Activated T-cell treated with anti-CD3 and anti-CD28 coated beads, Interleukin-2, amount 50 U/mL, for 48 hours (primary cell): ENCODE data around the gene RPGRIP1L.

ENCODE experiments used
- DNase-seq, 2 experiments: peaks; one replicate each; pipeline ENCODE4 v3.0.0-alpha.2; 2020

The RPGRIP1L gene

DNA sequence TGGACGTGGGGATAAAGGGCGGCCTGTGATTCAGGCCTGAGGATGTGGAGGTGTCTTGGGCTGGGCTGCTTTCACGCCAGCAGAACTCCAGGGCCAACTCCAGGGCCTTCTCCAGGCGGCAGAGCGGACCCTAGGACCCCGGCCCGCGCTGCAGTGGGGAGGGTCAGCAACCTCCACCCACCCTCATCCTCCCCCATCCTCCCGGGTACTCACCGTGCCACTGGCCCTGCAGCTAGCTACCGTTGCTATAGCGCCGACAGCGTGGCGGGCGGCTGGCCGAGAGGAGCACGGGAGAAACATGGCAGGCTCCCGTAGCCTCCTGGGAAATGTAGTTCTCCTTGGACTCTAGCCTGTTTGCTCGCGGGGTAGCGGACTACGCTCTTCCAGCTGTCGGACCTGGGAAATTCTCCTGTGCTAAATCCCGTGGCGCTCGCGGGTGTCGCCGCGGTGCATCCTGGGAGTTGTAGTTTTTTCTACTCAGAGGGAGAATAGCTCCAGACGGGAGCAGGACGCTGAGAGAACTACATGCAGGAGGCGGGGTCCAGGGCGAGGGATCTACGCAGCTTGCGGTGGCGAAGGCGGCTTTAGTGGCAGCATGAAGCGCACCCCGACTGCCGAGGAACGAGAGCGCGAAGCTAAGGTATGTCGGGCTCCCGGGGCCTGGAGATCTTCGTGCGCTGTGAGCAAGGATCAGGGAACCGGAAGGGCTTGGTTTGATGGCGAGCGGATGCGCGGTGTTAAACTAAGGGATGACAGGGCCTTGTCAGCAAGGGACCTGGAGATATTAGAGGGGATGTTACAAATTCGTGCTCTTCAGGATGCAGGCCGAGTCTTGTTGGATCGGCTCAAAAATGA is at the start of gene RPGRIP1L, which contains the start of gene FTO:
Gene RPGRIP1L, minus strand, starts transcription at position 270 of the 855 bp plus-strand sequence. CDS start 3,136 bp downstream, outside the sequence.
Gene FTO, plus strand, starts transcription at position 567 of the 855 bp plus-strand sequence.
- peak; percentile 99 for DNase-seq

DNA sequence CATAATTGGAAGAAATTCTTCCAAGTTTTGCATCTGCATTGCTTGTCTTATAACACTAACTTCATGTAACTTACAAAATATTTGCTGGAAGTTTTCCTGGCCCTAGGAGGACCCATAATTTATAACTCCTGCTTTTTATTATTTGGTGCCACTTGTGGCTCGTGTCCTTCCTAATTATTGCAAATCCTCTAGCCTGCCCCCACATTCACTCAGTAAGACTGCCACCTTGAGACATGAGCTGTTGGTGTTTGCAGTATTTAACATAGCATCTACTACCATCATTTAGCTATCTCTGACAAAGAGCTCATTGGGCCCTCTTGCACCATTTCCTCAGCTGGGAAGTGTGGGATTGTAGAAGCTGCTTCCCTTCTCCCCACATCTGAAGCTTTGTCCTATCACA is 49.8 kb upstream of the RPGRIP1L start:
- DNase-seq = no peak

DNA sequence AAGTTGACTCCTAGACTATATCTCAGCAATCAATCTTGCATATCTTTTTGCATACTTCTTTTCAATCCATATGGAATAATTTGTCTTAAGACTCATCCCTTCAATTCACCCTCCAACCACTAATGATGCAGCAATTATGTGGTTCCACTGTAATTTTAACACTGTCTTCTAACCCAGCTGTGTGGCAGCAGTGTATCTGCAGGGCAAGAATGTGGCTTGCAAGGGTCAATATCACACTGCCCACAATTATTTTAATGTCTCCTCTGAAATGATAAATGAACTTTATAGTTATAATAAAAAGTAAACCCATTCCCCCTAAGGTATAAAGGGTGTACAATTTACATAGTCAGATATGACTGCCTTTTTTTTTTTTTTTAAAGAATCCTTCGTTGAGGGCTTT is 48.9 kb upstream of the RPGRIP1L start:
- no peak for DNase-seq

GRCh38 chr16:53745753-53746266 is 42.2 kb upstream of the RPGRIP1L start:
- no peak for DNase-seq

- no peak for DNase-seq
Measured at GRCh38 chr16:53745086-53745485, 41.4 kb upstream of the RPGRIP1L start.

DNA sequence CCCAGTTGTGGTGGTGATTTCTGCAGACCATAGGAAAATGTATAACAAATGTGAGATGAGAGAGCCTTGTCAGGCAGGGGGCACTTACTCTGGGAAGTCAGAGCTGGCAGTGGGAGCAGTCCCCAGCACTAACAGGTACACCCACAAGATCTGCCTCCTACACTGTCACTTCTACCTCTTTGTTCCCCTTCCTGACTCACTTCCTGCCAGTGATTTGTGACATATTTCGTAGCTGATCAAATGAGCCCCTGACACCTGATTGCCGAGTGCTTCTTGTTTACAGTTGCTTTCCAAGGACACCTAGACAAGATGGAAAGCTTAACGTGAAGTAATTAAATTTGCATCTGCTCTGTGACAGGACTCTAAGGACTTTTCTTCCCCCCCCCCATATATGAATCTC is 40.8 kb upstream of the RPGRIP1L start:
- peak in 1 of 2 experiments; percentile 32 for DNase-seq

DNA sequence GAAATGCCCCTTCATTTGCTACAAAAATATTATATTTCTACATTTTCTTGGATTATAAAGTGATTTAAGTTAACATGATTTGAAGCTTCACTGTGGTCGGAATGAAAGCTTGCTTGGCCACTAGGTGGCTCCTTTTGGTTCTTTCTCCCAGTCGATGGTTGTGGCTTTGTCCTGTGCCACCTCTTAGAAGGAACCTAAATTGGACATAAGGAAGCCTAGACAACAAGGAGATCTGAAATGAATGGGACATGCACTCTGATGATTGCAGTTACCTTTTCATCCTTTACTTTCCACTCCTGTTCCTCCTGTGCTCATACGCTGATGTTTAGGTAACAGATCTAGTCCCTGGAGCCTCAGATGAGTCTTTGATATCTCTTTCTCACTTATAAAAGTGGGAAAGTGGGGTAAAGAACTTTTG is 39.5 kb upstream of the RPGRIP1L start:
- DNase-seq = no peak

DNA sequence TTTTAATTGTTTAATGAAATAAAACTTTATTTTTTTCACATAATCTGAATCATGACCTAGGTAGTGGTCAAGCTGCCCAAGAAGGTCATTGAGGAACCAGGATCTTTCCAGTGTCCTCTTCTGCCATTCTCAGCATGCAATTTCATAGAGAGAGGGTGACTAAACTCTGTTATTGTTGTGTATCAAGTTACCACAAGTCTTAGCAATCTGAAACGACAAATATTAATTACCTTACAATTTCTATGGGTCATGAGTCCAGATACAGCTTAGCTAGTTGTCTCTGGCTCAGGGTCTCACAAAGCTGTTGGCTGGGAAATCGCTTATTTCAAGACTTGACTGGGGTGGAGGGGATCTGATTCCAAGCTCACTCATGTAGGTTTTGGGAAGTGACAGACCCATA is 37.9 kb upstream of the RPGRIP1L start:
- no peak for DNase-seq

- DNase-seq = no peak
Measured at GRCh38 chr16:53740933-53741531, 37.4 kb upstream of the RPGRIP1L start.

GRCh38 chr16:53740476-53740875 is 36.8 kb upstream of the RPGRIP1L start:
- DNase-seq = no peak

GRCh38 chr16:53737552-53737951 is 33.9 kb upstream of the RPGRIP1L start:
- no peak for DNase-seq

GRCh38 chr16:53736297-53736696 is 32.6 kb upstream of the RPGRIP1L start:
- no peak for DNase-seq

DNA sequence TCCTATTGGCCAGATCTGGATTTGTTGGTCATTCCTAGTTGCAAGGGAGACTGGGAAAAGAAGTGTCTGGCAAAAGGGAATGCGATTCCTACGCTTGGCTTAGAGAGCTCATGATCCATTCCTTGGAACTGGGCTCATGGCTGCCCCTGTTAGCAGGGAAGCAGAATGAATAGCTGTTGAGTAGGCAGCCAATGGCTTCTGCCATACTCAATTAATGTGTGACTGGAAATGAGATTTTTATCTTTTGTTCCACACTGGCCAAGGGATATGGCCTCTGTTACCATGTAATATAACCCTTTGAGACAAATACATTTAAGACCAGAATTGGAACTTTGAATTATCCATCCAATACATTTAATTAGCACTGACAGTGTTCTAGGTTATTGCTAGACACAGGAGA is 31.2 kb upstream of the RPGRIP1L start:
- no peak for DNase-seq

DNA sequence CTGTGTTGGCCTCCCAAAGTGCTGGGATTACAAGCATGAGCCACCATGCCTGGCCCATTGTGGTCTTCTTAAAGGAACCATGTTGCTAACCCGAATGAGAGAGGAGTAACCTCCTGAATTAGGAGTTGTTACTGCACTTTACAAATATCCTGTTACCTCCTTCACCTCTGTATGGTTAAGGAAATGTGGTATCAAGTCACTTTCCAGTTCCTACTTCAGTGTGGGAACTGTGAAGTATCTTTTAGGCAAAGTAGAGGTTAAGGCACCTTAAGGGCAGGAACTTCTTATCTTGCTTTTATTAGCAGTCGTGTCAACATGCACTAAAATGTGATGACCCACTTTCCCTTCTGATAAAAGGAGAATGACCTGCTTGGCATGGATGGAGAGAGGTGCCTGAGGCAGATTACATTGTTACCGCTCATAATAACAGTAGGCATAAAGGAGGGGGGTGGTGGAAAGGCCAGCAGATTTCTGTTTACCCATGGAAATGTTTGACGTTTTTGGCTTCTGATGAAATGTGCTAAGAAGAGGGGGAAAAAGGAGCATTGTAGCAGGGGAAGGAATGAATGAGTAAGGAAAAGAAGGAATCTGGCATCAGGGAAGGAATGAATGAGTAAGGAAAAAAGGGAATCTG is 28.8 kb upstream of the RPGRIP1L start:
- DNase-seq = no peak

DNA sequence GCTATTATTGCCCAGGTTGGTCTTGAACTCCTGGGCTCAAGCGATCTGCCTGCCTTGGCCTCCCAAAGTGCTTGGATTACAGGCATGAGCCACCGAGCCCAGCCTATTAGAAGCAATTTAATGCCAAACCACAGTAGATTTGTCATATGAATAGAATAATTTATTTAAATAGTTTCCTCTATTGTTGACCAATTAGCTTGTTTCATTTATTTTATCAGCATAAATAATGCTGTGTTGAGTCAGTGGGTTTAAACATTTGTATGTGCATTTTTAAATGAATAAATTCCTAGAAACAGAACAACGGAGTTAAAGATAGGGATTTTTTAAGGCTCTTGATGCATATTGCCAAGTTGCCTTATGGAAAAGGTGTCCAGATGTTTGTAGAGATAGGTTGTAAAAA is 27.0 kb upstream of the RPGRIP1L start:
- no peak for DNase-seq

DNA sequence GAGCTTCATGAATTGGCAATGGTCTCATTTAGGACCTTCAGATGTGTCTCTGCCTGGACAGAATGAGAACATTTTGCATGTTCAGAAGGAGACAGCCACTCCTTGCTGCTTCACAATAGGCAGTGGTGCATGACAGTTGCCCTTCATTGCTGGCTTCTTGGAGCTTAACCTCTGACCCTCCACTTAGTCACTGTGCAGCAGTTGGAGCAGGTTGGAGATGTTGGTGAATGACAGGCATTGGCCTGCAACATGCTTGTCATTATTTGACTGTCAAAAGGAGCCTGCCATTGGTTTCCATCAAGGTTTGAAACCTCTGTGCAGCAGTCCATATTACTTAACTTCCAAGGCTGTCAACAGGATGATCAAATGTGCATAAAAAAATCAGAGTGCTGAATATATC is 23.0 kb upstream of the RPGRIP1L start:
- DNase-seq = no peak

GRCh38 chr16:53721017-53721416 is 17.4 kb upstream of the RPGRIP1L start:
- DNase-seq = no peak

DNA sequence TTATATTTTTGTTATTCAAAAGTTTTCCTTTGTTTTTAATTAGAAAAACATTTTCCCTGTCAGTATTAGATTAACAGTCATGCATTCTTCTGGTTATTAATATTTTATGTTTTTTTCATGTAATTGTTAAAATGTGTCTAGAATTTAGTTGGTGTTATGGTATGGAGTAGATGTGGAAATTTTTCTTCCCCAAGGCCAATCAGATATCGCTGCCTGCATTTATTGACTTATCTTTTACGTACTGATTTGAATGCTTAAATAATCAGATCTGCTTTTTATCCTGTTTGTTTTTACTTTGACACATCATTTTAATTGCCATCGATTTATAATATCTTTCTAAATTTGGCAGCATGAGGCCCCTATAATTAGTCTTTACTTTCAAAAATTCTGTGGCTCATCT is 13.9 kb upstream of the RPGRIP1L start:
- no peak for DNase-seq

- no peak for DNase-seq
Measured at GRCh38 chr16:53715023-53715384, 11.3 kb upstream of the RPGRIP1L start.

- DNase-seq = no peak
Measured at GRCh38 chr16:53714205-53715022, 10.8 kb upstream of the RPGRIP1L start.

GRCh38 chr16:53713403-53714204 is 9.9 kb upstream of the RPGRIP1L start:
- DNase-seq = no peak

DNA sequence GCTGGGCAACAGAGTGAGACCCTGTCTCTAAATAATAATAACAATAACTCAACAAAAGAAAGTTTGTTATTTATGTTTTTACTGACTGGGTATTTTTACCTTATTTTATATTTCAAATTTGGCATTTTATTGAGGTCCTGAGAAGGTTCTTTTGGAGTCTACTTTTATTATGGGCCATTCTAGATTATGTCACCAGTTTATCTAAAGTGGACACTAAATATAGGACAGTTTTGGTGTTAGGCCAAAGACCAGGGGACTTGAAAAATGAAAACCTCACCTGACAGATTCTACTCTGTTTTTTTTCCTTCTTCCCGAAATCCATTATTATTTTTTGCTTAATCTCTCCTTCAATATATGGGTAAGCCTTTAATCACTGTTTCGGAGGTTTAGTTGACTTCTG is 8.4 kb upstream of the RPGRIP1L start:
- no peak for DNase-seq
